ENCODE data around the gene HIRIP3.

HIRIP3 gene

DNA sequence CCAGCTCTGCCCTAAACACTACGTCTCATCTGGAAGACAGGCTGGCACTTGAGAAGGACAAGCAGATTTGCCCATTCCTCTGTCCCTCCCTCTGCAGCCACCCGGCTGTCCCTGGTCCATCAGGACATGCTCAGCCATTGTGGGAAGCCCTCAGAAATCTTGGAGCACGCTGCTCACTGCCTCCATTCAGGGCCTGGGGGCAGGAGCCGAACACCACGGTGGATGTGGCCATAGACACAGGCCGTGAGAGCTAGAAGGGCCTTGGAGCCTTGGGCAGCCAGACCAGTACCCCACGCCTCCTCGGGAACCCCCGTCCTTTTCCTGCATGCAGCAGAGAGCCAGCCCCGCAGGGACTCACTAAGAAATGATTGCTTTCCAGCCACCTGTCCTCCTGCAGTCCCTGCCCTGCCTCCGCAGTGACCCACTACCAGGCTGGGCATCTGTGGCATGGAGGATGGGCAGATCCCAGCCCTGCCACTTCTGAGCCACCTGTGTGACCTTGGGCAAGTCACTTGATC is 12.0 kb upstream of the HIRIP3 start:
- ATAC-seq: no peak
- TF ChIP-seq SNAI2 (CRISPR knock-in tag; IDR thresholded peaks at IDR 0.05) (no peak), ZFP30 (CRISPR knock-in tag; IDR thresholded peaks at IDR 0.05) (no peak), ARNTL (CRISPR knock-in tag; IDR thresholded peaks at IDR 0.05; ENCODE audit: borderline replicate concordance, low read depth) (no peak), GLIS3 (CRISPR knock-in tag; IDR thresholded peaks at IDR 0.05) (no peak), TOX (CRISPR knock-in tag; IDR thresholded peaks at IDR 0.05; ENCODE audit: borderline replicate concordance) (no peak), ISL1 (CRISPR knock-in tag; IDR thresholded peaks at IDR 0.05) (no peak), ZNF8 (CRISPR knock-in tag; IDR thresholded peaks at IDR 0.05) (no peak), BACH2 (CRISPR knock-in tag; IDR thresholded peaks at IDR 0.05; ENCODE audit: borderline replicate concordance) (no peak), CSDC2 (CRISPR knock-in tag; IDR thresholded peaks at IDR 0.05) (no peak), ZNF70 (CRISPR knock-in tag; IDR thresholded peaks at IDR 0.05) (no peak), ZFP3 (CRISPR knock-in tag; IDR thresholded peaks at IDR 0.05) (no peak), PPARA (CRISPR knock-in tag; IDR thresholded peaks at IDR 0.05; ENCODE audit: borderline replicate concordance) (no peak)
- TF ChIP-seq, protein P1, sequence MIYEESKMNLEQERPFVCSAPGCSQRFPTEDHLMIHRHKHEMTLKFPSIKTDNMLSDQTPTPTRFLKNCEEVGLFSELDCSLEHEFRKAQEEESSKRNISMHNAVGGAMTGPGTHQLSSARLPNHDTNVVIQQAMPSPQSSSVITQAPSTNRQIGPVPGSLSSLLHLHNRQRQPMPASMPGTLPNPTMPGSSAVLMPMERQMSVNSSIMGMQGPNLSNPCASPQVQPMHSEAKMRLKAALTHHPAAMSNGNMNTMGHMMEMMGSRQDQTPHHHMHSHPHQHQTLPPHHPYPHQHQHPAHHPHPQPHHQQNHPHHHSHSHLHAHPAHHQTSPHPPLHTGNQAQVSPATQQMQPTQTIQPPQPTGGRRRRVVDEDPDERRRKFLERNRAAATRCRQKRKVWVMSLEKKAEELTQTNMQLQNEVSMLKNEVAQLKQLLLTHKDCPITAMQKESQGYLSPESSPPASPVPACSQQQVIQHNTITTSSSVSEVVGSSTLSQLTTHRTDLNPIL (CRISPR knock-in tag; IDR thresholded peaks at IDR 0.05; ENCODE audit: low read depth): no peak
- TF ChIP-seq, protein P2, sequence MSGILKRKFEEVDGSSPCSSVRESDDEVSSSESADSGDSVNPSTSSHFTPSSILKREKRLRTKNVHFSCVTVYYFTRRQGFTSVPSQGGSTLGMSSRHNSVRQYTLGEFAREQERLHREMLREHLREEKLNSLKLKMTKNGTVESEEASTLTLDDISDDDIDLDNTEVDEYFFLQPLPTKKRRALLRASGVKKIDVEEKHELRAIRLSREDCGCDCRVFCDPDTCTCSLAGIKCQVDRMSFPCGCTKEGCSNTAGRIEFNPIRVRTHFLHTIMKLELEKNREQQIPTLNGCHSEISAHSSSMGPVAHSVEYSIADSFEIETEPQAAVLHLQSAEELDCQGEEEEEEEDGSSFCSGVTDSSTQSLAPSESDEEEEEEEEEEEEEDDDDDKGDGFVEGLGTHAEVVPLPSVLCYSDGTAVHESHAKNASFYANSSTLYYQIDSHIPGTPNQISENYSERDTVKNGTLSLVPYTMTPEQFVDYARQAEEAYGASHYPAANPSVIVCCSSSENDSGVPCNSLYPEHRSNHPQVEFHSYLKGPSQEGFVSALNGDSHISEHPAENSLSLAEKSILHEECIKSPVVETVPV (CRISPR knock-in tag; IDR thresholded peaks at IDR 0.05): no peak
- TF ChIP-seq, protein P3, sequence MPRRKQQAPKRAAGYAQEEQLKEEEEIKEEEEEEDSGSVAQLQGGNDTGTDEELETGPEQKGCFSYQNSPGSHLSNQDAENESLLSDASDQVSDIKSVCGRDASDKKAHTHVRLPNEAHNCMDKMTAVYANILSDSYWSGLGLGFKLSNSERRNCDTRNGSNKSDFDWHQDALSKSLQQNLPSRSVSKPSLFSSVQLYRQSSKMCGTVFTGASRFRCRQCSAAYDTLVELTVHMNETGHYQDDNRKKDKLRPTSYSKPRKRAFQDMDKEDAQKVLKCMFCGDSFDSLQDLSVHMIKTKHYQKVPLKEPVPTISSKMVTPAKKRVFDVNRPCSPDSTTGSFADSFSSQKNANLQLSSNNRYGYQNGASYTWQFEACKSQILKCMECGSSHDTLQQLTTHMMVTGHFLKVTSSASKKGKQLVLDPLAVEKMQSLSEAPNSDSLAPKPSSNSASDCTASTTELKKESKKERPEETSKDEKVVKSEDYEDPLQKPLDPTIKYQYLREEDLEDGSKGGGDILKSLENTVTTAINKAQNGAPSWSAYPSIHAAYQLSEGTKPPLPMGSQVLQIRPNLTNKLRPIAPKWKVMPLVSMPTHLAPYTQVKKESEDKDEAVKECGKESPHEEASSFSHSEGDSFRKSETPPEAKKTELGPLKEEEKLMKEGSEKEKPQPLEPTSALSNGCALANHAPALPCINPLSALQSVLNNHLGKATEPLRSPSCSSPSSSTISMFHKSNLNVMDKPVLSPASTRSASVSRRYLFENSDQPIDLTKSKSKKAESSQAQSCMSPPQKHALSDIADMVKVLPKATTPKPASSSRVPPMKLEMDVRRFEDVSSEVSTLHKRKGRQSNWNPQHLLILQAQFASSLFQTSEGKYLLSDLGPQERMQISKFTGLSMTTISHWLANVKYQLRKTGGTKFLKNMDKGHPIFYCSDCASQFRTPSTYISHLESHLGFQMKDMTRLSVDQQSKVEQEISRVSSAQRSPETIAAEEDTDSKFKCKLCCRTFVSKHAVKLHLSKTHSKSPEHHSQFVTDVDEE (CRISPR knock-in tag; IDR thresholded peaks at IDR 0.05): no peak
- TF ChIP-seq, protein P4, sequence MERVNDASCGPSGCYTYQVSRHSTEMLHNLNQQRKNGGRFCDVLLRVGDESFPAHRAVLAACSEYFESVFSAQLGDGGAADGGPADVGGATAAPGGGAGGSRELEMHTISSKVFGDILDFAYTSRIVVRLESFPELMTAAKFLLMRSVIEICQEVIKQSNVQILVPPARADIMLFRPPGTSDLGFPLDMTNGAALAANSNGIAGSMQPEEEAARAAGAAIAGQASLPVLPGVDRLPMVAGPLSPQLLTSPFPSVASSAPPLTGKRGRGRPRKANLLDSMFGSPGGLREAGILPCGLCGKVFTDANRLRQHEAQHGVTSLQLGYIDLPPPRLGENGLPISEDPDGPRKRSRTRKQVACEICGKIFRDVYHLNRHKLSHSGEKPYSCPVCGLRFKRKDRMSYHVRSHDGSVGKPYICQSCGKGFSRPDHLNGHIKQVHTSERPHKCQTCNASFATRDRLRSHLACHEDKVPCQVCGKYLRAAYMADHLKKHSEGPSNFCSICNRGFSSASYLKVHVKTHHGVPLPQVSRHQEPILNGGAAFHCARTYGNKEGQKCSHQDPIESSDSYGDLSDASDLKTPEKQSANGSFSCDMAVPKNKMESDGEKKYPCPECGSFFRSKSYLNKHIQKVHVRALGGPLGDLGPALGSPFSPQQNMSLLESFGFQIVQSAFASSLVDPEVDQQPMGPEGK (CRISPR knock-in tag; IDR thresholded peaks at IDR 0.05; ENCODE audit: borderline replicate concordance): no peak

DNA sequence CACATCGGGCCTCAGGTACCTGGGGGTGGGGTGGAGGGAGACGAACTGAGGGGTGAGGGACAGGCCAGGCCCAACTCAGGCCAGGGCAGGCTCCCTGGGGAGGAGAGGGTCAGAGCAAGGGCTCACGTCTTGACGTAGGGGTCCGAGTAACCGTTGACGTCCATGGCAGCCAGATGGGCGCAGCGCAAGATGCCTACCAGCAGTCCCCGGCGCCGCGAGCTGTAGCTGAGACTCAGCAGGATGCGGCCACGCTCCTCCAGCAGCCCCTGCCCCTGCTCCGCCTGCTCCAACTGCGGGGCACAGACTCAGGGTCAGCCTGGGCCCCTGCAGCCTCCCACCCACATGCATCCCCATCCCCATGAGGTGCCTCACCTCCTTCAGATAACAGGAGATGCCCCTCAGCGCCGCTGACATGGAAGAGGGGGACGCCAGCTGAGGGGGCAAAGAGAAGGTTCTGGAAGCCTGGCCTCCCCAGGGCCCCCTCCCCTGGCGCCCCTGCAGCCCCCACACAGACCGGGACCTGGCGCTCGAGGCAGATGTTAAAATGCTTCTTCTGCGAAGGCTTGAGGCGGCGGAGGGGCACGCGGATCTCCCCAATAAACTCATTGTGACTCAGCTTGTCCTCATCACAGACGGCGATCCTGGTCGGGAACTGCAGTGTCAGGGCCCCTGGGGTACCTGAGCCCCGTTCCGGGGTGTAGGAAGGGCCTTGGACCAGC is 11.4 kb upstream of the HIRIP3 start:
- no peak for ATAC-seq
- TF ChIP-seq, protein P3 (CRISPR knock-in tag; IDR thresholded peaks at IDR 0.05): no peak
- TF ChIP-seq ZNF565 (CRISPR knock-in tag; conservative IDR thresholded peaks at IDR 0.05; ENCODE audit: low read depth): no peak

DNA sequence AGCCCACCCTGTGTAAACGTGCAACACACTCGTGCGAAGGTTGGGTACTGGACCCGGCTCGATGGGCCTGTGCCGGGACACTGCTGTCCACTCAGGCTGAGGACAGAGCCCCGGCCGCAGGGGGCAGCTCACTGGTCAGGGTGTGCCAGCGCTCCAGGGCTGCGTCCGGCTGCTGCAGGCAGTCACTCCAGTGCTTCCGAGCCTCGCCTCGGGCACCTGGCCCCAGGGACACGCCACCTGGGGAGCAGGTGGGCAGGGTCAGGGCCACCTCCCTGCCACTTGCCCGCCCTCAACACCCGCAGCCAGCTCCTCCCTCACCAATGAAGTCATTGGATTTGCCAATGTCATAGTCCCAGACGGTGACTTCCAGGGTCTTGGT is 10.7 kb upstream of the HIRIP3 start:
- no peak for ATAC-seq
- TF ChIP-seq ZNF70 (CRISPR knock-in tag; IDR thresholded peaks at IDR 0.05) (no peak), ESRRG (CRISPR knock-in tag; IDR thresholded peaks at IDR 0.05) (no peak)
